OCI-M2 (cell line): ENCODE measurements around the gene RREB1.

Experiments used
- DNase-seq: peaks from one replicate; lab custom pipeline; 2025; ENCODE audit not compliant: unreplicated experiment; lab: John Stamatoyannopoulos, UW

Gene RREB1

DNA sequence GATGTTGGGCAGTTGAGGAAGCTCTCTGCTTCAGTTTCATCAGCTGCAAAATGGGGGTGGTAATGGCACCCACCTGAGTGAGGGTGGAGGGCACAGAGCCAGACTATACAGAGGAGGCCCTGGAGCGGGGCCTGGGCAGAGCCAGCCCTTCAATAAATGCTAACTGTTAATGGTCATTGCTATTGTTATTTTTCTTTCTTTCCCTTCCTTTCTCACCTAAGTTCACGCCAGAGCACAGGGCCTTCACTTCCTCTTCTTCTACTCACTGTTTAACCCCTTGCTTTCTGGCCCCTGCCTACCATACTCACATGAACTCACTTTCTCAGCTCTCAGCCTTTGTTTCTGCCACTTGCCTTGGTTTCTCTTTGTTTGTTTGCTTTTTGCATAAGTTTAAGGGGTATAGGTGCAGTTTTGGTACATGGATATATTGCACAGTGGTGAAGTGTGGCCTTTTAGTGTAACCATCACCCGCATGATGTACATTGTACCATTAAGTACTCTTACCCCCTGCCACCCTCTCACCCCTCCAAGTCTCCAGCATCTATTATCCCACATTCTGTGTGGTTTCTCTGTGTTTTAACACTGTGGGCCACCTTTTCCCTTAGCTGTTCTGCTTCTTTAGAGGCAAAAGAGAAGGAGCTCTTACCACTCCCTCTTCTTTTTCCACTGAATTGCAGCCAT is 7.5 kb upstream of the RREB1 start:
- no peak for DNase-seq

DNA sequence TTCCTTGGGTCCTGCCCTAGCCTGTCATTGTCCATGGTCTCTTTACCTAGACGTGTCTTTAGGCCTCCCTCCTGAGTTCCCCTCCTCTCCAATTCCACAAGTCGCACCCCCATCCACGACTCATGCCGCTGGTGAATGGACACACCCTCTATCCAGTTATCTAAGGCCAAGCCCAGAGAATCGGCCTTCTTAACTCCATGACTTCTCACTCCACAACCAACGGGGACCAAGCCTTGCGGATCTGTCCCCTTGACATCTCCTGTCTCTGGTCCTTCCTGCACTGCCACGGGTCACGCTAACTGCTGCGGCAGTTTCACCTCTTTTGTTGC is 7.0 kb upstream of the RREB1 start:
- no peak for DNase-seq

DNA sequence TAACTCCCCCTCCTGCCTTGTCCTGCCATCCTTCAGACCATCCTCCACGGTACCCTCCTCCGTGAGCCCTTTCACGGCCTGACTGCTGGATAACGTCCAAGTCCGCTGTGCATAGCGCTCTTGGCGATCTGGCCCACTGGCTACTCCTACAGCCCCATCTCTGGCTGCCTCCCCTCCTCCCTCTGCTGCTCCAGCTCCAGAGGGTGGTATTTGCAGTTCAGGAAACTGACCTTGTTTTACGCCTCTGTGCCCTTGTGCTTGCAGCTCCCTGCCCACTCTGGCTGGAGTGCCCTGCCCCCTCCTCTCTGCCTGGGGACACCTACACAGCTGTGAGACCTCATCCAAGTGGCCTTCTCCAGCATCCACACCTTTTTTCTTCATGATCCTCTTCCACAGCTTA is 6.5 kb upstream of the RREB1 start:
- DNase-seq = no peak

DNA sequence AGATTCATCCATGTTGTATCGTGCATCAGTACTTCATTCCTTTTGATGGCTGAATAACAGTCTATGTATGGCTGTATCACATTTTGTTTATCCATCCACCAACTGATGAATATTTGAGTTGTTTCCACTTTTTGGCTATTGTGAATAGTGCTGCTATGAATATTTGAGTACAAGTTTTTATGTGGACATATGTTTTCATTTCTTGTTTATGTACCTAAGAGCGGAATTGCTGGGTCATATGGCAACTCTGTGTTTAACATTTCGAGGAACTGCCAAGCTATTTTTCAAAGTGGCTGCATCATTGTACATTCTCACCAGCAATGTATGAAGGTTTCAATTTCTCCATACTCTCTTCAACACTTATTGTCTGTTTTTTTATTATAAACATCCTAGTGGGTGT is 3.0 kb upstream of the RREB1 start:
- no peak for DNase-seq

DNA sequence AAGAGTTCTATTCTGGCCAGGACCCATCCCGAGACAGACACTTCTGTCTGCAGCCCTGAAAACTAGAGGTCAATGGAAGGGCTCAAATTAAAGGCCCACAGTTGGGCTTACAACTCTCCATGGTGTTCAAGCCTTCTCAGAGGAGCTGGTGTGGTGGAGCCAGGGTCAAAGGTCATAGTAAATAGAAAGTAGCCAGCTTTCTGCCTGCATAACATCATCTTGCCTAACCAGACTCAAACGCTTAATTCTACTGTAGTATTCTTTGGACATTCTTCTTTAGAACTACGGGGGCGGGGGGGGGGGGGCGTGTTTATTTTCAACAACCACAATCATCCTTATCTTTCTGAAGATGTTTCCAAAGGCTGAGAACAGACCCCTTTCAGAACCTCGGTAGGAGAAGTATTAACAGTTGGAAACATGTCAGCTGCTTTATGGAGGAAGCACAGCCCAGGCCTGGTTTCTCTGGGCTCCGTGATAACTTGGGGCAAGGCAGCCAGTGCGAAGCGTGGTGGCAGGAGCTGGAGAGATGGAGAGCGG is 1.5 kb upstream of the RREB1 start:
- DNase-seq = no peak

DNA sequence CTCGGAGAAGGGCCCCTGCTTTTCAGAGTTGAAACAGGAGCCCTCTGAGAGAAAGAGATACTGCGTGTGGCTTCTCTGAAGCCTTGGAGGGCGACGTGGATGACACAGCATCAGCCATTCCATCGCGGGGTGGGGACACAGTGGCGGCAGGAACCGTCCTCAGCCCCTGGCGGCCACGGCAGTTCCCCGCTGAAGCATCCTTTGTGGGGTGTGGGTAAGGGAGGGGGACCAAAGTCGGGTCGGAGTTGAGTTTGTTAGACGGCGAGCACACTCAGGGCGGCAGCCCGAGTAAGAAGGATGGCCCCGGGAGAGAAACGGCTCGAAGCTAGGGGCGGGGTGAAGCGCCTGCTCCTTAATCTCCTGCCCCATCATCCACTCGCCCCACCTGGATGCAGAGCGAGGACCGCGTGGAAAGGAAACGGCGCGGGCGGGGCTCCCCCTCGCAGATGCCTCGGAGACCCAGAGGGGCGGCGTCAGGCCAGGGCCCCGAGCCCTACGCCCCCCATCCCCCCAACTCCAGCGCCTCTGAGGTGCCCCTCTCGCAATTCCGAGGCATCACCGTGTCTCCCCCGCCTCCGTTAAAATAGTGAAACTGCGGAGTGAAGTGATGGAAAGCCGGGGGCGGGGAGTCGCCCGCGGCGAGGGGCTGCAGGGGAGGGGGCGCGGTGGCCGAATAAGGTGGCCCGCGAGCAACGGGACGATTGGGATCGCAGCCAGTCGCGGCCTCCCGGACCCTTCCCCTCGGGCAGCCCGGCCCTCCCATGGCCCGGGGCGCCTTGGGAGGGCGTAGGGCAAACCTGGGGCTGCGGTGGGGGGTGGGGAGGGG is 796 bp upstream of the RREB1 start:
- DNase-seq = peak; percentile 73

DNA sequence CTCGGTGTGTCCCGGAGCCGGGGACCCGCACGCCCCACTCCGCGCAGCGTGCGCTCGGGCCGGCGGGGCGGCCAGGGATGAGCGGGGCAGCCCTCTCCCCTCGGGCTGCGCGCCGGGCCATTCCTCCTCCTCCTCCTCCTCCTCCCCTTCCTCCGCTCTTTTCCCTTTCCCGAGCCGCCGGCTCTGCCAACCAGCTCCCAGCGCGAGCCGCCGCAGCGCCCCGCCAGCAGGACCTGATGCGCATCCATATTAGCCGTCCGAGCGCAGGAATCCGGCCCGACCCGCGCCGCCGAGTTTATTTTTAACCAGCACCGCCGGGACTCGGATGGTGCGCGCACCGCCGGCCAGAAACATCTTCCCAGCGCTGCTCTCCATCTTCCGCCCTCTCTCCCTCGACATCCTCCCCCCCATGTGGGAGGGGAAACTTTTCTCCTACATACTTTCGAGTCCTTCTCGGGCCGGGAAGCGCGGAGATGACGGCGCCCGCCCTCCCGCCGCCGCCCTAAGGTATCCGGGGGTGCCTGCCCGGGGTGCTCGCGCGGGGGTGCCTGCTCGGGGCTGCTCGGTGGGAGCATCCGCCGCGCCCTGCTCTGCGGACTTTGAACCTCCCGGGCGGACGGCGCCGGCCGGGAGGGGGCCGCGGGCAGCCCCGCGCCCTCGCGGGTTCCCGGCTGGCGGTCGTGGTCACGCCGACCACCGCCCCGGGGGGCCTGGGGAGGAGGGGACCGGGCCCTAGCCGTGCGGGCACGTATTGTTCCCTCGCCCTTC is 619 bp downstream of the RREB1 start:
- DNase-seq = no peak

DNA sequence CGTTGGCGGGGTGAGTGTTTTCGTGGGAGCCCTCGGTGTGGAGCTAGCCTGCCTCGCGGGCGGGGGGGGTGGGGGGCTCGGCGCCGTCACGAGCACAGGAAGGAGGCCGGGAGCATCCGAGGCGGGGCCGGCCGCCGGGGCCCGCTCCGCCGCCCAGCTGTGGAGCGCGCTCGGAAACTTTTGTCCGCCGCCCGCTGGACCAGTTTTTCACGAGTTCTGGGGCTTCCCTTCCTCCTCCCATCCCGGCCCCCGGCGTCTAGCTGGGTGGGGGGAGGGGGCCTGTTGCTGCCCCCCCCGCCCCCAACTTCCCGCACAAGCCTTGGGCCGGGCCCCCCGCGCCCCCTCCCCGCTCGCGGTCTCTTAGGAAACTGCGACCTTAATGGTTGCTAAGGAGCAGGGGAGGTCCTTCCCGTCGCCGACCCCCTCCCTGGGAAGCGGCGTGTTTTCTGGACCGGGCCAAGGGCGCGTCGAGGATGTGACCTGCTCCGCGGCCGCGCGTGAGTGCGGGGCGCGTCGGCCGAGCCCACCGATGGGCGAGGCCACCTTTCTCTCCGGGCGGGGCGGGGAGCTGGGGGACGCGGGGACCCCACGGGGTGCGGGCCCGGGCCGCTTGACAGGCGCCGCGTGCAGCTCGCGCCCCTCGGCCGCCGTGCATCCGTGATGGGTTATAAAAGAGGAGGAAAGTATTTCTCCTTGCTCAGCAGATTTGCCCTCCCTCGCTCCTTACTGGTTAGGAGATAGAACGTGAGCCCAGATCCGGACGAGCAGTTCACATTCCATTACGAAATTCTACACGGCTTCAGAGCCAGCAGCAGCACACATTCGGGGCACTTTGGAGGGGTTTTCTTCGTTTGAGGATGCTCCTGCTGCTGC is 1.4 kb downstream of the RREB1 start:
- no peak for DNase-seq

DNA sequence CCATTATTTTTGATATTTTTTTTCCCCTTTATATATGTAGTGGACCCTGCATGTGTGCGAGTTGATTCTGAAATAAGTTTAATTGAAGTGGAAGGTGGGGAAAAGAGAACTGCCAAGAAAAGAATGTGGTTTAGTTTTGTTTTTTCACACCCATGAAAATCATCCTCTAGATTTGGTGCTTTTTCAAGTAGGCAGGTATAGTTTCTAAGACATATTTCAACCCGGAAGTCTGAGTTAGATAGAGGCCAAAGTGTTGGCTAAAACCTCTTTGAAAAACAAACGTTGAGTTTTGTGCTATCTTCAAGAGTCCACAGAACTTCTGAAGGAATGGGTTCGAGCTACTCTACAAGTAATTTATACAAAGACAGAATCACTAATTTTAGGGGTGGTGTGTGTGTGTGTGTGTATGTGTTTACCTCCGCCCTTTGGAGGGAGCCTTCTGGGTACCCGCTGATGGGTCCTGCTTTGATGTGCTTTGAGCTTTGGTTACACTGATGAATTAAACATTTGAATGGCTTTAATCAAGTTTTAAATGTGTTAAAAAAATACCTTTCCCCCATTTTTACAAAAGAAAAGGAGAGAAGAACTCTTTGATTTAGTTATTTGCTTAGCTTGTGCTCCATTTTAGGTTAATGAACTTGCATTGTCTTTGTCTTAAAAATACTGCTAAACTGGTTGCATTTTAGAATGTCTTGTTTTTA is 2.5 kb downstream of the RREB1 start:
- DNase-seq = no peak

DNA sequence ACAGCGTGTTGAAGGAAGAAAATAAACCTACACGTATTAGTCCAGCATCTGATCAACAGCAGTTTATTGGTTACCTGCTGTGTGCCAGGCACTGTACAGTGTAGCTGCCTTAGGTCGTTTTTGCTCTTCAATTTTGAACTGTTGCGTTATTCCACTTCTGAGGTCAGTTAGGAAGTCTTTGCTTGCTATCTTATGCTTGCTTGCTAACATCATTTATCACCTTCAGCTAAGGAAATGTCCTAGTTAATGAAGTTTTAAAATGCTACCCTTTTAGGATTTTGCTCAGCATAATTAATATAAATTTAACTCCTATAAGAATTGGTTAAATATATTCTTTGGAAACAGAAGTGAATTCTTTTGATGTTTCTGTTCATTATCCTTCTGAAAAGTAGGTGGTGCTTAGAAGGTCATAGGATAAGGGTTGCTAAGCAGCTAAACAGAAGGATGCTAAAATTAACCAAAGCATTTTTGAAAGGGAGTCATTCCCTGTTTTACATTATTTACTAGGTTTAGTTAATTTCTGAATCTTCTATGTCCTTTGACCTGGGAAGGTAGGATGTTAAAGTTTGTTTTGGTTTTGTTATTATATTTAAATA is 3.4 kb downstream of the RREB1 start:
- DNase-seq = no peak

DNA sequence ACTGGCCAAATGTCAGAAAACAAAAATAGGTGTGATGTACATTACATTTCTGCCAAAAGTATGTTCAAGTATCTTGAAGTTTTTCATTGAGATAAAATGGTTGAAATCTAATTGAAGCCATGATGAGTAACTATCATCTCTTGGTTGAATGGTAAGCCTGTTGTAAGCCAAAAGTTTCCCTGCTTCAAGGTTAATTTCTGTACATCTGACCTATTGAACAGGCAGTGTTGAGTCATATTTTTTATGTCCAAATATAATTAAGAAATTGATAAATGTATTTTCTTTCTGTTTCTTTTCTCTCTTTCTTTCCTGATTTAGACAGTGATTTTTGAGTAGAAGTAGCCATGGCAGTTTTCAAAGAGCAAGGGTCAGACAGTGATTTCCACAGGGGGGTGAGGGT is 4.4 kb downstream of the RREB1 start:
- no peak for DNase-seq

DNA sequence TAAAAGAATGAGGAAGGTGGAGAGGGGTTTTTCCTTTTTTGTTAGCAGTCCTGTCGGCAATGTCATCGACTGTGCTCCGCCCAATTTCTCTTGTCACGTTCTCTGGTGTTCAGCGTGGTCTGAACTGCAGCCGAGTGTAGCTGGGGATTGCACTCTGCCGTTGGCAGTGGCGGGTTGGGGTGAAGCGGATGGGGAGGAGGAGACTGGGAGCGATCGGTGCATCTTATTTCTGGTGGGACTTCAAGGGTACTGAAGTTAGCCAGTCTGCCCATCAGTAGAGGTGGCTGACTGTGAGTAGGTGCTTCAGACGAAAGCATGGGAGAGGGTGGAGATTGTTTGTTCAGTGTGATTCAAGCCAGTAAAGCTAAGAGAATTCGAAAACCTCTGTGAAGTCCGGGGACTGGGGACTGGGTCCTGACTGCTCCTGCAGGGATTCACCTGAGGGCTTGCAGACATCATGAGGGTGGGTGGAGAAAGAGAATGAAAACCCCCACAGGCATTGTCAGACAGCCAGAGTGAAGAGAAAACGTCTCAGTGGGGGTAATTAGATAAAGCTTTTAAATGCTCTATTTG is 5.1 kb downstream of the RREB1 start:
- no peak for DNase-seq

DNA sequence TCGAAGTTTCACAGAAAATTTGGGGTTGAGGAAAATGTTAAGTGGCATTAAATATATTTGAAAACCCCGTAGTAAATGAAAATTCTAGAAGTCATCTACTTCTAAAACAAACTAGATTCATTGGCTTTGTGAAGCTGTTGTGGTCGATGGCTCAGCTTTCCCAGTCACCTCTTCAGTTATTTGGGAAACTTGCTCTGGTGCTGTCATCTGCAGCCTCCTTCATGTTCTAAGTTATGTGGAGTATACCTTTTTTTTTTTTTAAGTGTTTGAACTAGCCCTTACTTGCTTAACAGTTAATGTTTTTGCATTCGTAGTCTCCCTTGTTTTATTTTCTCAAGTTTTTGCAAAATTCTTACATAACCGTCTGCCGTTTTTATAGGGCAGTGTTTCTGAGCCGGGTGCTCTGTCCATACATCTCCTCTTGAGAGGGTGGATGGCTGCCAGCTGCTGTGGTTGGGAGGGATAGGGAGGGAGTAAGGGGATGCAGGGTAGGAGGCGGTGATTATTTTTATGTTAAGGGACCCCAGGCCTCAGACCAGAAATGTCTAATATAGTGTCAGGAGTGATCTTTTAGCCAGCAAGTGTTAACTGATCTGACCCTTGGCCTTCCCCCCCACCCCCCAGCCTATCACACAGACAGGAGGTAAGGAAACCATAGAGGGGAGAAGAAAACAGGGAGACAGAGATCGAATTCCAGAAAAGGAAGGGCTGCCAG is 7.1 kb downstream of the RREB1 start:
- DNase-seq = no peak

DNA sequence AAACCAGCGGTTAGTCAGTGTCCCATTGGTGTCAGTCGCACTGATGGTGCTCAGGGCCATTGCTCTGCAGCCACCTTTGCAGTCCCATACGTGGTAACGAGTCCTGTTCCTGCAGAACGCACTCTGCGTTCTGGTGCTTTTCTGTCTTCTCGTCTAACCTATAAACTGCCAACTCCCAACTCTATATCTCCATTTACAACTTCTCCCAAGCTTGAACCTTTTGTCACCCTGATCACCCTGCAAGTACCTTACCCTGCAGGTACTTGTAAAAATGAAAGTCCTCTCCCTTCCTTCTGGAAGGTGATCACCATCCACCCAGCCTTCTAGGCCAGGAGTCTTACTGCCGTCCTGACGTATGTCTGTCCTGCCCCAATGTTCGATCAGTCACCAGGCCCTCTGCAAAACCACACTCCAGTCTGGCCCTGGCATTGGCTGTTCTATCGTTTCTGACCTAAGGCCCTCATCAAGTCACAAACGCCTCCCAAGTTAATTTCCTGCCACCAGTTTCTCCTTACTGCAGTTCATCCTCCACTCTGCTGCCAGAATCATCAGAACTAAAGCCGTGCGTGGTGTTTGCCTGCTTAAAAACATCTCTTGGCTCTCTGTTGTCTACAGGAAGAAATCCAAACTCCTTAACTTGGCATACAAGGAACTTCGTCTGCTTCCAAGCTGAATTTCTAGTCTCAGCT is 7.9 kb downstream of the RREB1 start:
- DNase-seq = no peak

DNA sequence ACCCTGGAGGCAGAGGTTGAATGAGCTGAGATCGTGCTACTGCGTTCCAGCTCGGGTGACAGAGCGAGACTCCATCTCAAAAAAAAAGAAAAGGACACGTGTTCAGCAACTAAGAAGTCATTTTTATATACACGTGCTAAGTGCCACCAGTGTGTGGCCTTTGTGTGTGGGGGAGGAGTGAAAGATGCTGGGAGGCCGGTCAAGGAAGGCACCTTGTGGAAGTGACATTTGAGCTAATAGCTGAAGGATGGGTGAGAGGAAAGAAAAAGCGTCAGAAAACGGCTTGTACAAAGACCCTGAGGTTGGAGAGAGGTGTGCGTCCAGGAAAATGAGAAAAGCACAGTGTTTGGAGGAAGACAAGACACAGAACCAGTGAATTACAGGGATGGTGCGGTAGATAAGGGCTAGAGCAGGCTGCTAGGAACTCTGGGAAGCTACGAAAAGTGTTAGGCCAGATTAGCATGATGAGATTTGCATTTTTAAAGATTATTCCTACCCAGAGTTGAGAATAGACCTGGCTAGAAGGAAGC is 11.6 kb downstream of the RREB1 start:
- no peak for DNase-seq

DNA sequence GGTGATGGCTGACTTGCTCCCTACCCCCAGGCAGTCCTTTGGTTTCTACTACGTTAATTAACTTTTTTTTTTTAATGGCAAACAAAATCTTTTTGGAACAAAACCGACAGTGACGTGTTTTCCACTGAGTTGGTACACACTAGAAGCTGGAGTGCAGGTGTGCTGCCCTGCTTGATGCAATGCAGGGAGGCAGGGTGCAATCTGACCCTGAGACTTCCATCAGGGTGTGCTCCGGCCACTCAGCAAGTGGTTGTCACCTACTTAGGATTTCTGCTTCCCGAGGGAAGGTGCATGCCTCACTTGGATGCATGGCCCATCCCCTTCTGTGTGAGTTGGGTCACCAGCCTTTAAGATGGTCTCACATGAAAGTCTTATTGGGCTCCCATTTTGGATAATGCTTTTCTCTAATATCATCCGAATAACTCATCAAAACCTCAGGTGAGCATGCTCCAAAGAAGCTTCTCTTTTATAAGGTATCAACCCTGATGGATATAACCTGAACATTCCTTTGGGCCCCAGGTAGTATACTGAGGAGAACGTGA is 14.0 kb downstream of the RREB1 start:
- no peak for DNase-seq

DNA sequence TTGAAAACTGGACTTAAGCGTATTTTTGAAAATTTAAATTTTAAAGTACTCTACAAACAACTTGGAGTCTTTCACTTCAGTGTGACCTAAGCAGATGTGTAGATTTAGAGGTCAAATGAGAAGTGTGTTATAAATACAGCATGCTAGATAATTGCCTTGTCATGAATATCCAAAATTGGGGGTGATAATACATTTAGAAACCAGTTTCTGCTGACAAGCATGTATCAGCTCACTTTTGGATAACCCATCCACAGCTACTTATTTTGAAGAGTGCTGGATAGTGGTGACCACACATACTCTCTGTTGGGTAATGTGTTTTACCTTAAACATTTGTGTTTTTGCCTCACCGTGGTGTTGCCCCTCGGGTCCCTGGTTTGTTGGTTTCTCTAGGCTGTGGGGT is 14.9 kb downstream of the RREB1 start:
- no peak for DNase-seq

DNA sequence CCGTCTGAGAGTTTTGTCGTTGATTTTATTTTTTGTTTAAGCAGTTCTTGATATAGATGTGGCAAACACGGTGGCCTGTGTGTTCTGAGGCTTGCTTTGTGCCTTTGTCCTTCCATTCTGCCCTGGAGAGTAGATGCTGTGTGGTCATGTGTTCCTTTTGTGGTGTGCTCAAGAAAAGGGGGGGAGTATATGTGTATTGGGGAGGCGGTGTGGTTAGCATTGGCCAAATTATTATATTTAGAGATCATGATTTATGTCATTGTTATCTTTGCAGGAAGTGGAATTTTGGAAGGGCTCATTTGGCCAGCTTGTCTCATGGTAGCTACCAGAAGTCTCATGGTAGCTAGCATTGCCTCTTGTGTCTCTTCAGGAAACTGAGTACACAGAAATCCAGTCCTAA is 16.4 kb downstream of the RREB1 start:
- DNase-seq = no peak
